ENCODE measurements around the gene SLC6A11. TPM values are rescaled to one million over a fixed set of nuclear protein-coding genes. Genes with fewer than 3 reads are reported as not detected.

SLC6A11 gene
- total and polyA plus RNA-seq, 2 donors (not counting 1 experiment from before 2014, with no cell fraction given) = not detected

DNA sequence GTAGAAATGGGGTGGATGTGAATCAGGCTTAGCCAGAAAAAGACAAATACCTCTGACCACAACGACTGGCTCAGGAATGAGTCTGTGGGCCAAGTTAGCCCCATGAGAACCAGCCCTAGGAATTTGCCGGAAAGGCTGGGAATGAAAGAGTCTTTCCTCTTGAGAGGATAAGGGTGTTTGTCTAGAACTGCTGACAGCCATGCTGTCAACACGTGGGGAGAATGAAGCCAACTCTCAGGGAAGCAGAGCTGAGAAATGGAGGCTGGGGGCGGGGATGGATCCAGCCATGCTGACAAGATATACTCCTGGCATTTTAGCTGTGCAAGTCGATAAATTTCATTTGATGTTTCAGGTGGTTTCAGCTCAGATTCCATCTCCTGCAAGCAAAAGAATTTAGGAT lies 165.9 kb downstream of the SLC6A11 start:
- no peak overlapping the region for H3K4me2 ChIP-seq (replicated peaks; ENCODE audit: low read depth, low read length, poor library complexity, severe bottlenecking)
- H3K36me3 ChIP-seq (replicated peaks in 1 of 2; ENCODE audit: control extremely low read depth in 1 of 2, control insufficient read depth in 1 of 2, extremely low read depth in 1 of 2, insufficient read depth in 2 of 2, low read length in 1 of 2) = no peaks in the 10 kb centered on the region
- peaks cover 0 to 2% (median 0%) of the 10 kb centered on the region in 3 donors for H3K9me3 ChIP-seq (ENCODE audit: control extremely low read depth in 1 of 3, control insufficient read depth in 2 of 3, insufficient read depth in 1 of 3, low read length in 2 of 3)
- no peaks in the 10 kb centered on the region for H3K9me3 Mint-ChIP-seq (ENCODE audit: insufficient read depth)
- POLR2A ChIA-PET = no interaction called here
- 75% methylated on average over 5 of the region's 5 CpGs for WGBS (ENCODE audit: insufficient coverage)
- H3K9ac ChIP-seq (ENCODE audit: low read length) = no peak overlapping the region
- intact Hi-C loops (cut with micrococcal nuclease) = no loop called here
- peaks cover 0 to 8% (median 0%) of the 10 kb centered on the region in 4 experiments for H3K27me3 ChIP-seq (replicated peaks in 1 of 4; ENCODE audit: control extremely low read depth in 1 of 4, control insufficient read depth in 3 of 4, insufficient read depth in 4 of 4, low read length in 3 of 4)
- DNase-seq (no peak), ATAC-seq (ENCODE audit: low read depth) (no peak)
- H3K4me3 Mint-ChIP-seq = no peak overlapping the region
- H3K4me1 ChIP-seq (ENCODE audit: control insufficient read depth in 2 of 2, insufficient read depth in 2 of 2, low read length in 2 of 2) = no peaks in the 10 kb centered on the region
- H3K4me3 ChIP-seq (ENCODE audit: control extremely low read depth in 1 of 5, extremely low read depth in 1 of 5, insufficient read depth in 1 of 5, low read depth in 2 of 5, low read length in 4 of 5) = no peak overlapping the region
- TF ChIP-seq EZH2 (IDR thresholded peaks at IDR 0.05; ENCODE audit: borderline replicate concordance, insufficient read depth, low read depth, low read length, poor library complexity, severe bottlenecking) = no peak
- TF ChIP-seq, protein P1, sequence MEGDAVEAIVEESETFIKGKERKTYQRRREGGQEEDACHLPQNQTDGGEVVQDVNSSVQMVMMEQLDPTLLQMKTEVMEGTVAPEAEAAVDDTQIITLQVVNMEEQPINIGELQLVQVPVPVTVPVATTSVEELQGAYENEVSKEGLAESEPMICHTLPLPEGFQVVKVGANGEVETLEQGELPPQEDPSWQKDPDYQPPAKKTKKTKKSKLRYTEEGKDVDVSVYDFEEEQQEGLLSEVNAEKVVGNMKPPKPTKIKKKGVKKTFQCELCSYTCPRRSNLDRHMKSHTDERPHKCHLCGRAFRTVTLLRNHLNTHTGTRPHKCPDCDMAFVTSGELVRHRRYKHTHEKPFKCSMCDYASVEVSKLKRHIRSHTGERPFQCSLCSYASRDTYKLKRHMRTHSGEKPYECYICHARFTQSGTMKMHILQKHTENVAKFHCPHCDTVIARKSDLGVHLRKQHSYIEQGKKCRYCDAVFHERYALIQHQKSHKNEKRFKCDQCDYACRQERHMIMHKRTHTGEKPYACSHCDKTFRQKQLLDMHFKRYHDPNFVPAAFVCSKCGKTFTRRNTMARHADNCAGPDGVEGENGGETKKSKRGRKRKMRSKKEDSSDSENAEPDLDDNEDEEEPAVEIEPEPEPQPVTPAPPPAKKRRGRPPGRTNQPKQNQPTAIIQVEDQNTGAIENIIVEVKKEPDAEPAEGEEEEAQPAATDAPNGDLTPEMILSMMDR (IDR thresholded peaks at IDR 0.05) = no peak
- CTCF ChIA-PET = interaction anchor here (0.8 to 1.4 kb wide), 3 partner anchors 13 to 23 kb away, joined by 3 to 5 read pairs (median 3); no protein-coding TSS in a partner anchor
- H2AFZ ChIP-seq (ENCODE audit: insufficient read depth, low read depth, low read length, poor library complexity, severe bottlenecking) = no peak overlapping the region
- H3K79me2 ChIP-seq (ENCODE audit: control insufficient read depth, insufficient read depth, low read length) = no peaks in the 10 kb centered on the region
- peaks cover 27% of the 10 kb centered on the region for H3K27me3 Mint-ChIP-seq
- no peaks in the 10 kb centered on the region for H4K20me1 ChIP-seq (ENCODE audit: control insufficient read depth, insufficient read depth, low read length, poor library complexity, severe bottlenecking)
- no peak overlapping the region for H3K27ac Mint-ChIP-seq
- H3K27ac ChIP-seq (ENCODE audit: low read length in 2 of 2) = no peak overlapping the region
- H3K4me1 Mint-ChIP-seq = no peaks in the 10 kb centered on the region

DNA sequence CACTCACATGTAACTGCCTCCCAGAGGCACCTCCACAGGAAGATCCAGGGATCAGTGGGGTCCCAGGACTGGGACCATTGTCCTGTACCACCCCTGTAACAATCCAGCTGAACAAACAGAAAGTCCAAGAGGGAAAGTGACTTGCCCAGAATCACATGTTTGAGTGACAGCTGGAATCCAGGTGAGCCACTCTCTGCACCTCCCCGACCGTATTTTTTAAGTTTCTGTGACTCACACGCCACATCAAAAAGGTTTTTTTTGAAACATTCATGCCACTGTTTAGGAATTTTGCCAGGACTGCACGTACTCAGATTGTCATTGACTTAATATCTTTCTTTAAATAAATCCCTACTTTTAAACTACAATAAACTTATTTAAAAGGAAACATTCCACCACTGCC lies 166.8 kb downstream of the SLC6A11 start:
- intact Hi-C loops (cut with micrococcal nuclease) = no loop called here
- Mint-ChIP-seq H3K4me3 (no peak overlapping the region), H3K9me3 (ENCODE audit: insufficient read depth) (no peaks in the 10 kb centered on the region), H3K27me3 (peaks cover 27% of the 10 kb centered on the region), H3K27ac (no peak overlapping the region), H3K4me1 (no peaks in the 10 kb centered on the region)
- no peaks in the 10 kb centered on the region for H3K4me1 ChIP-seq (ENCODE audit: control insufficient read depth in 2 of 2, insufficient read depth in 2 of 2, low read length in 2 of 2)
- H3K36me3 ChIP-seq (replicated peaks in 1 of 2; ENCODE audit: control extremely low read depth in 1 of 2, control insufficient read depth in 1 of 2, extremely low read depth in 1 of 2, insufficient read depth in 2 of 2, low read length in 1 of 2) = no peaks in the 10 kb centered on the region
- no peak for TF ChIP-seq EZH2 (IDR thresholded peaks at IDR 0.05; ENCODE audit: borderline replicate concordance, insufficient read depth, low read depth, low read length, poor library complexity, severe bottlenecking)
- TF ChIP-seq, protein P1 (IDR thresholded peaks at IDR 0.05) = no peak
- H3K9me3 ChIP-seq (ENCODE audit: control extremely low read depth in 1 of 3, control insufficient read depth in 2 of 3, insufficient read depth in 1 of 3, low read length in 2 of 3) = peaks cover 0 to 2% (median 0%) of the 10 kb centered on the region in 3 donors
- no peak overlapping the region for H3K27ac ChIP-seq (ENCODE audit: low read length in 2 of 2)
- peaks cover 0 to 6% (median 0%) of the 10 kb centered on the region in 4 experiments for H3K27me3 ChIP-seq (replicated peaks in 1 of 4; ENCODE audit: control extremely low read depth in 1 of 4, control insufficient read depth in 3 of 4, insufficient read depth in 4 of 4, low read length in 3 of 4)
- CTCF ChIA-PET = interaction anchor here (0.6 to 1.2 kb wide), 5 partner anchors 10 to 1536 kb away, joined by 3 to 5 read pairs (median 3); no protein-coding TSS in a partner anchor
- no peak overlapping the region for H3K4me2 ChIP-seq (replicated peaks; ENCODE audit: low read depth, low read length, poor library complexity, severe bottlenecking)
- WGBS (ENCODE audit: insufficient coverage) = 21% methylated on average over 4 of the region's 4 CpGs
- H3K4me3 ChIP-seq (ENCODE audit: control extremely low read depth in 1 of 5, extremely low read depth in 1 of 5, insufficient read depth in 1 of 5, low read depth in 2 of 5, low read length in 4 of 5) = no peak overlapping the region
- H4K20me1 ChIP-seq (ENCODE audit: control insufficient read depth, insufficient read depth, low read length, poor library complexity, severe bottlenecking) = no peaks in the 10 kb centered on the region
- DNase-seq (no peak), ATAC-seq (ENCODE audit: low read depth) (no peak)
- POLR2A ChIA-PET = no interaction called here
- H3K9ac ChIP-seq (ENCODE audit: low read length) = no peak overlapping the region
- H3K79me2 ChIP-seq (ENCODE audit: control insufficient read depth, insufficient read depth, low read length) = no peaks in the 10 kb centered on the region
- no peak overlapping the region for H2AFZ ChIP-seq (ENCODE audit: insufficient read depth, low read depth, low read length, poor library complexity, severe bottlenecking)

Data from B cell (primary cell).